Gastroesophageal sphincter (tissue), 4 donors: ENCODE data around the gene GRK7. TPM values are rescaled to one million over a fixed set of nuclear protein-coding genes. Genes with fewer than 3 reads are reported as not detected.

Source experiments
- ATAC-seq: fragments of 150-250 bp; one replicate; pipeline ENCODE4 v1.9.1; 2016; ENCODE audit warnings: mild to moderate bottlenecking, moderate library complexity
- H3K27ac ChIP-seq, 4 donors: fragments of 200-600 bp; sonication (generic) in 3 of 4; 1 replicate in 3 of 4; 2 replicates in 1 of 4; pipeline ENCODE4 v1.5.1; 2016 to 2019
- H3K27me3 ChIP-seq: fragments of 200-600 bp; sonication (generic); one replicate; pipeline ENCODE4 v1.5.1; 2019
- H3K36me3 ChIP-seq, 2 donors: fragments of 200-600 bp; sonication (generic); one replicate each; pipeline ENCODE4 v1.5.1; 2019; ENCODE audit warnings: control low read depth in 1 of 2
- H3K4me1 ChIP-seq, 3 donors: fragments of 200-600 bp; sonication (generic); 1 replicate in 2 of 3; 2 replicates in 1 of 3; pipeline ENCODE4 v1.5.1; 2016 to 2019; ENCODE audit warnings: control low read depth in 2 of 3
- H3K4me3 ChIP-seq, 2 donors: fragments of 200-600 bp; sonication (generic); one replicate each; pipeline ENCODE4 v1.5.1; 2019; ENCODE audit warnings: mild to moderate bottlenecking in 1 of 2, moderate library complexity in 1 of 2
- H3K9me3 ChIP-seq, 3 donors: fragments of 200-600 bp; sonication (generic); one replicate each; pipeline ENCODE4 v1.5.1; 2017 to 2019; ENCODE audit warnings: control low read depth in 2 of 3
- EP300 ChIP-seq: sonication (generic); formaldehyde crosslinking; IDR thresholded peaks from one replicate; pipeline ENCODE4 v1.6.1; 2017; ENCODE audit warnings: antibody characterized with exemption, mild to moderate bottlenecking
- POLR2A ChIP-seq, 2 donors: fragments of 450-650 bp; IDR thresholded peaks; one replicate each; pipeline ENCODE4 v1.6.1; 2017; ENCODE audit warnings: antibody characterized with exemption in 2 of 2, mild to moderate bottlenecking in 2 of 2, moderate library complexity in 1 of 2
- POLR2AphosphoS5 ChIP-seq: sonication (generic); formaldehyde crosslinking; IDR thresholded peaks from one replicate; pipeline ENCODE4 v1.6.1; 2017; ENCODE audit warnings: antibody characterized with exemption
- WGBS, 2 donors: methylation state at CpG; one replicate each; pipeline ENCODE4 v1.1.5; 2018; ENCODE audit warnings: low coverage in 1 of 2; 5-methylcytosine and 5-hydroxymethylcytosine counted together
- total RNA-seq, 4 donors: library from RNA; depleted of rRNA; stranded (reverse); fragments of >200 nt; gene quantifications; one replicate each; pipeline ENCODE4 v1.1.0, GENCODE V29; 2016
- TF ChIP-seq, protein P1 (sequence below), 4 experiments: fragments of 200-600 bp in 2 of 4; fragments of 450-650 bp in 2 of 4; sonication (generic) in 1 of 4; IDR thresholded peaks; one replicate each; pipeline ENCODE4 v1.5.1; 2017 to 2019; ENCODE audit warnings: antibody characterized with exemption in 4 of 4, mild to moderate bottlenecking in 2 of 4, moderate library complexity in 2 of 4

GRK7 gene
- total RNA-seq, 4 donors from 2014 or later: not detected

DNA sequence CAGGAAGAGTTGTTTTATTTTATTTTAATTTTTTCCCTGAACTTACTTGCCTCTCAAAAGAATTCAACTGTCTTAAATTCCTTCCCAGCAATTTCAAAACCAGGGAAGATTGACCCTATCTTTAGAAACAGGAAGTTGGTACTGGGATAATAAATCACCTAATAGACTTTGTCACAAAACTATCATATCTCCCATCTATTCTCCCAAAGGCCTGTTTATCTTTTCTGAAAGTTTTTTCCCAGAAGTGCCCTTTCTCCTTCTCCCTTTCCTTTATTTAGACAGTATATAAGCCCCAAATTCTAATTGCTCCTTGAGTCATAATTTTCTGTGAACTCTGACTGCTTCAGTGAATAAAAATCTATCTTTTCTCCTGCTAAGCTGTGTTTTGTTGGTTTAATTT is 28.0 kb upstream of the GRK7 start:
- TF ChIP-seq, protein P1, sequence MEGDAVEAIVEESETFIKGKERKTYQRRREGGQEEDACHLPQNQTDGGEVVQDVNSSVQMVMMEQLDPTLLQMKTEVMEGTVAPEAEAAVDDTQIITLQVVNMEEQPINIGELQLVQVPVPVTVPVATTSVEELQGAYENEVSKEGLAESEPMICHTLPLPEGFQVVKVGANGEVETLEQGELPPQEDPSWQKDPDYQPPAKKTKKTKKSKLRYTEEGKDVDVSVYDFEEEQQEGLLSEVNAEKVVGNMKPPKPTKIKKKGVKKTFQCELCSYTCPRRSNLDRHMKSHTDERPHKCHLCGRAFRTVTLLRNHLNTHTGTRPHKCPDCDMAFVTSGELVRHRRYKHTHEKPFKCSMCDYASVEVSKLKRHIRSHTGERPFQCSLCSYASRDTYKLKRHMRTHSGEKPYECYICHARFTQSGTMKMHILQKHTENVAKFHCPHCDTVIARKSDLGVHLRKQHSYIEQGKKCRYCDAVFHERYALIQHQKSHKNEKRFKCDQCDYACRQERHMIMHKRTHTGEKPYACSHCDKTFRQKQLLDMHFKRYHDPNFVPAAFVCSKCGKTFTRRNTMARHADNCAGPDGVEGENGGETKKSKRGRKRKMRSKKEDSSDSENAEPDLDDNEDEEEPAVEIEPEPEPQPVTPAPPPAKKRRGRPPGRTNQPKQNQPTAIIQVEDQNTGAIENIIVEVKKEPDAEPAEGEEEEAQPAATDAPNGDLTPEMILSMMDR (IDR thresholded peaks at IDR 0.05): no peak
- TF ChIP-seq EP300 (no peak), POLR2AphosphoS5 (no peak), POLR2A (IDR thresholded peaks at IDR 0.05) (no peak)
- Histone ChIP-seq H3K4me1 (peaks cover 5 to 11% (median 9%) of the 10 kb centered on the region in 3 donors), H3K4me3 (no peak overlapping the region), H3K27ac (no peak overlapping the region), H3K9me3 (no peaks in the 10 kb centered on the region), H3K27me3 (no peaks in the 10 kb centered on the region), H3K36me3 (no peaks in the 10 kb centered on the region)
- ATAC-seq: no peak

DNA sequence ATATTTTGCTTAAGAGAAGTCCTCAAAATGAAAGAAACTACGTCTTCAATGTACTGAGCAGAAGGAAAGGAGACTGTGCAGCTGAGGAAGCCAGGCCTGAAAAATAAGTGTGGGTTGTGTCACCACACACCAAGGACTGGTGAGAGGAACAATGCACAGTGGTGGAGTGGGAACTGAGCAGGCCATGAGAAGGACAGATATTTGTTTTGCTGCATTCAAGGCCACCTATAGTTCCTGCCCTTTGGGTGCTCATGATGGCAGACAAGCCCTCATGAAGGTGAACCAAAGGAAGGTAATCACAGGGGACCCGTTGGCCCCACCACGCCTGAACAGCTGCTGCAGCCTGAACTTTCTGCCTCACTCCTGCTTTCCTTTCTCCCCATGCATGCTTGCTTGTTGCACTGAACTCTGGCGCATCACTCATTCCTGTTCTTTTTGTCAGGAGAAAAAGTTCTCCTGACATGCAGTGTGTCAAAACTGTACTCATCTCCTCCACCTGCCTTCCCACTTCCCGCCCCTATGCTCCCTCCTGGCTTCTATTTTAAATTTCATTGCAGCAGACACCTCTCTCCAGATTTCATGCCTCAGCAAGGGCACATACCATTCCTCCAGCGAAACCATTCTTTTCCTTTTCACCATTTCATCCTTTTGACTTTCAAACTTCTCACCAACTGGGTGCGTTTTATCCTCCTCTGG is 27.3 kb upstream of the GRK7 start:
- Histone ChIP-seq H3K4me3 (no peak overlapping the region), H3K9me3 (no peaks in the 10 kb centered on the region), H3K4me1 (peaks cover 9 to 19% (median 12%) of the 10 kb centered on the region in 3 donors), H3K27me3 (no peaks in the 10 kb centered on the region), H3K36me3 (no peaks in the 10 kb centered on the region), H3K27ac (no peak overlapping the region)
- ATAC-seq: no peak
- WGBS, 2 donors: 74 to 86% methylated on average over 5 to 7 of the region's 7 CpGs
- TF ChIP-seq POLR2AphosphoS5 (no peak), EP300 (no peak), POLR2A (IDR thresholded peaks at IDR 0.05) (no peak)
- TF ChIP-seq, protein P1 (IDR thresholded peaks at IDR 0.05): no peak

DNA sequence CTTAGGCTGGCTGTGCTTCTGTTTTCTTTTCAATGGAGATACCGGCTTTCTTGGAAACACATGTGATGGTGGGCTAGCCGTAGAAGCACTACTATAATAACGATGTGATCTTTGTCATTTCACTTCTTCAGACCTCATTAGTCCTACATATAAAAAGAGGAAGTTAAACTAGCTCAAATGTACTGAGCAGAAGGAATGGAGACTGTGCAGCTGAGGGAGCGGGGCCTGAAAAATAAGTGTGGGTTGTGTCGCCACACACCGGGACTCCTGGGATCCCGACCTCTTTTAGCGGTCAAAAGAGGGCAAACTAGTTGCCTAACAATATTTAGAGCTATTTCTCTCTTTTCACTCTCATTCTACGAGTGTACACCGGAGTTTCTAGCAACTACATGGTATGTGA is 26.1 kb upstream of the GRK7 start:
- no peaks in the 10 kb centered on the region for H3K27me3 ChIP-seq
- 79 to 81% methylated on average over 6 to 8 of the region's 10 CpGs for WGBS, 2 donors
- no peak overlapping the region for H3K4me3 ChIP-seq
- ATAC-seq: no peak
- H3K9me3 ChIP-seq: no peaks in the 10 kb centered on the region
- H3K27ac ChIP-seq: peak overlapping the region in 2 of 4 donors; percentile 97 to 98
- H3K36me3 ChIP-seq: no peaks in the 10 kb centered on the region
- peaks cover 11 to 30% (median 15%) of the 10 kb centered on the region in 3 donors for H3K4me1 ChIP-seq
- TF ChIP-seq POLR2A (IDR thresholded peaks at IDR 0.05): no peak
- TF ChIP-seq EP300: no peak
- TF ChIP-seq POLR2AphosphoS5: no peak
- TF ChIP-seq, protein P1 (IDR thresholded peaks at IDR 0.05): no peak

GRCh38 chr3:141737678-141738021 is 25.6 kb upstream of the GRK7 start:
- ATAC-seq: no peak
- Histone ChIP-seq H3K9me3 (no peaks in the 10 kb centered on the region), H3K27ac (peak overlapping the region; percentile 41 to 98 (median 90)), H3K36me3 (peaks cover 0 to 3% of the 10 kb centered on the region in 2 donors), H3K4me1 (peaks cover 11 to 34% (median 15%) of the 10 kb centered on the region in 3 donors), H3K27me3 (no peaks in the 10 kb centered on the region), H3K4me3 (peak overlapping the region in 1 of 2 donors; percentile 92)
- TF ChIP-seq, protein P1 (IDR thresholded peaks at IDR 0.05): no peak
- TF ChIP-seq POLR2A (IDR thresholded peaks at IDR 0.05) (no peak), POLR2AphosphoS5 (no peak), EP300 (no peak)
- 0% methylated on average over 3 of the region's 3 CpGs for WGBS, 2 donors
